ENCODE data around the gene ZC3HAV1L. TPM values are rescaled to one million over a fixed set of nuclear protein-coding genes. Genes with fewer than 3 reads are reported as not detected.
"Not testable (repeated sequence)": the region's sequence is repeated elsewhere in the genome, so short reads cannot be mapped to it uniquely, and the experiment has no call there.

Gene ZC3HAV1L
- total and polyA plus RNA-seq, 10 donors: 0.08 to 27.7 (median 11.6) TPM

GRCh38 chr7:139032473-139032872 lies 3.4 kb downstream of the ZC3HAV1L start:
- Histone ChIP-seq H3K9me3 (no peaks in the 10 kb centered on the region), H3K27ac (no peak overlapping the region), H3K4me1 (peaks cover 0 to 35% (median 23%) of the 10 kb centered on the region in 6 donors), H3K36me3 (peaks cover 0 to 38% (median 4%) of the 10 kb centered on the region in 6 donors), H3K27me3 (replicated peaks in 1 of 7) (peaks cover 0 to 15% (median 0%) of the 10 kb centered on the region in 7 donors), H3K4me3 (no peak overlapping the region)
- 88 to 100% (median 95%) methylated on average over 4 of the region's 4 CpGs for WGBS, 5 donors
- DNase-seq: no peak
- intact Hi-C loops (cut with DNase I; ENCODE audit: low total_unique reads): no loop called here
- no peak for TF ChIP-seq CTCF (IDR thresholded peaks at IDR 0.05 in 8 of 11, conservative IDR thresholded peaks at IDR 0.05 in 3 of 11)
- TF ChIP-seq POLR2AphosphoS5 (IDR thresholded peaks at IDR 0.05): no peak
- TF ChIP-seq POLR2A (IDR thresholded peaks at IDR 0.05): no peak

- Histone ChIP-seq H3K4me1 (peaks cover 0 to 8% (median 4%) of the 10 kb centered on the region in 6 donors), H3K27me3 (replicated peaks in 1 of 7) (no peaks in the 10 kb centered on the region), H3K36me3 (peaks cover 0 to 62% (median 12%) of the 10 kb centered on the region in 6 donors), H3K27ac (no peak overlapping the region), H3K9me3 (no peaks in the 10 kb centered on the region), H3K4me3 (no peak overlapping the region)
- TF ChIP-seq POLR2AphosphoS5 (IDR thresholded peaks at IDR 0.05) (no peak), CTCF (IDR thresholded peaks at IDR 0.05 in 8 of 11, conservative IDR thresholded peaks at IDR 0.05 in 3 of 11) (no peak), POLR2A (IDR thresholded peaks at IDR 0.05) (no peak)
- DNase-seq: no peak
- 75 to 88% (median 82%) methylated on average over 3 of the region's 3 CpGs for WGBS, 5 donors
- intact Hi-C loops (cut with DNase I; ENCODE audit: low total_unique reads): no loop called here
Observed at GRCh38 chr7:139029353-139029752, 6.5 kb downstream of the ZC3HAV1L start.

GRCh38 chr7:139026551-139026950 lies 9.3 kb downstream of the ZC3HAV1L start:
- Histone ChIP-seq H3K9me3 (no peaks in the 10 kb centered on the region), H3K4me3 (no peak overlapping the region), H3K27me3 (replicated peaks in 1 of 7) (no peaks in the 10 kb centered on the region), H3K27ac (no peak overlapping the region), H3K4me1 (no peaks in the 10 kb centered on the region), H3K36me3 (peaks cover 0 to 60% (median 12%) of the 10 kb centered on the region in 6 donors)
- no peak for TF ChIP-seq POLR2AphosphoS5 (IDR thresholded peaks at IDR 0.05)
- no peak for TF ChIP-seq POLR2A (IDR thresholded peaks at IDR 0.05)
- no peak for TF ChIP-seq CTCF (IDR thresholded peaks at IDR 0.05 in 8 of 11, conservative IDR thresholded peaks at IDR 0.05 in 3 of 11)
- intact Hi-C loops (cut with DNase I; ENCODE audit: low total_unique reads): no loop called here
- DNase-seq: no peak
- whole genome bisulfite sequencing, 5 donors: 90 to 96% (median 94%) methylated on average over 6 of the region's 6 CpGs

- 89 to 95% (median 91%) methylated on average over 5 of the region's 5 CpGs for WGBS, 5 donors
- intact Hi-C loops (cut with DNase I; ENCODE audit: low total_unique reads); H3K27ac ChIP-seq; H3K4me1 ChIP-seq; H3K4me3 ChIP-seq; H3K9me3 ChIP-seq; DNase-seq; H3K27me3 ChIP-seq (replicated peaks in 1 of 7): not testable (repeated sequence)
- H3K36me3 ChIP-seq: peaks cover 0 to 59% (median 12%) of the 10 kb centered on the region in 6 donors
Observed at GRCh38 chr7:139025861-139026260, 10.0 kb downstream of the ZC3HAV1L start.

GRCh38 chr7:139023076-139023475 lies 12.8 kb downstream of the ZC3HAV1L start:
- TF ChIP-seq POLR2AphosphoS5 (IDR thresholded peaks at IDR 0.05): no peak
- no peak for TF ChIP-seq POLR2A (IDR thresholded peaks at IDR 0.05)
- TF ChIP-seq CTCF (IDR thresholded peaks at IDR 0.05 in 8 of 11, conservative IDR thresholded peaks at IDR 0.05 in 3 of 11): no peak
- 85 to 96% (median 86%) methylated on average over 5 of the region's 5 CpGs for WGBS, 5 donors
- no peak for DNase-seq
- H3K4me1 ChIP-seq: no peaks in the 10 kb centered on the region
- intact Hi-C loops (cut with DNase I; ENCODE audit: low total_unique reads): no loop called here
- no peak overlapping the region for H3K4me3 ChIP-seq
- H3K9me3 ChIP-seq: no peaks in the 10 kb centered on the region
- H3K27ac ChIP-seq: no peak overlapping the region
- no peaks in the 10 kb centered on the region for H3K27me3 ChIP-seq (replicated peaks in 1 of 7)
- H3K36me3 ChIP-seq: peaks cover 0 to 40% (median 7%) of the 10 kb centered on the region in 6 donors
